HG03521 (cell line): ENCODE data around the gene TNS1.

Experiments used
- ATAC-seq: cut with Tn5 transposase; IDR thresholded peaks from one replicate; pipeline ENCODE4 v1.9.1; 2021; ENCODE audit warnings: mild to moderate bottlenecking, moderate library complexity; ENCODE audit not compliant: unreplicated experiment

The TNS1 gene

GRCh38 chr2:217947383-217948350 lies 55.1 kb downstream of the TNS1 start:
- no peak for ATAC-seq

GRCh38 chr2:217946051-217946450 lies 56.7 kb downstream of the TNS1 start:
- no peak for ATAC-seq

- no peak for ATAC-seq
Measured at GRCh38 chr2:217945530-217945929, 57.3 kb downstream of the TNS1 start.

- no peak for ATAC-seq
Measured at GRCh38 chr2:217944923-217945322, 57.9 kb downstream of the TNS1 start.

- ATAC-seq = no peak
Measured at GRCh38 chr2:217944366-217944765, 58.4 kb downstream of the TNS1 start.

- no peak for ATAC-seq
Measured at GRCh38 chr2:217943446-217944321, 59.1 kb downstream of the TNS1 start.

- ATAC-seq = no peak
Measured at GRCh38 chr2:217942731-217943335, 60.0 kb downstream of the TNS1 start.

GRCh38 chr2:217941886-217942728 lies 60.7 kb downstream of the TNS1 start:
- no peak for ATAC-seq

- ATAC-seq = no peak
Measured at GRCh38 chr2:217941339-217941738, 61.5 kb downstream of the TNS1 start.

- ATAC-seq = no peak
Measured at GRCh38 chr2:217940261-217941220, 62.3 kb downstream of the TNS1 start.

GRCh38 chr2:217939629-217940245 lies 63.1 kb downstream of the TNS1 start:
- no peak for ATAC-seq

- ATAC-seq = no peak
Measured at GRCh38 chr2:217939220-217939619, 63.6 kb downstream of the TNS1 start.

GRCh38 chr2:217938036-217938435 lies 64.8 kb downstream of the TNS1 start:
- no peak for ATAC-seq

- no peak for ATAC-seq
Measured at GRCh38 chr2:217937446-217937845, 65.3 kb downstream of the TNS1 start.

- no peak for ATAC-seq
Measured at GRCh38 chr2:217936952-217937351, 65.8 kb downstream of the TNS1 start.

- ATAC-seq = no peak
Measured at GRCh38 chr2:217935901-217936684, 66.7 kb downstream of the TNS1 start.

GRCh38 chr2:217935235-217935879 lies 67.4 kb downstream of the TNS1 start:
- no peak for ATAC-seq
